Activated CD4-positive, alpha-beta T cell treated with anti-CD3 and anti-CD28 coated beads for 36 hours (primary cell): ENCODE measurements around the gene E4F1. TPM values are rescaled to one million over a fixed set of nuclear protein-coding genes. Genes with fewer than 3 reads are reported as not detected.

Experiments used
- ATAC-seq: fragments of 200-7000 bp; cut with Tn5 transposase; one replicate; pipeline ENCODE4 v1.10.0; 2021; ENCODE audit warnings: mild to moderate bottlenecking, moderate library complexity
- CTCF ChIA-PET: fragments of 350-600 bp; sonication (Branson Sonifier 250); formaldehyde crosslinking; loops from one replicate; lab custom pipeline; 2021; ENCODE audit warnings: antibody characterized with exemption; lab: Charles Lee
- POLR2A ChIA-PET: fragments of 350-600 bp; sonication (Branson Sonifier 250); formaldehyde crosslinking; loops from one replicate; lab custom pipeline; 2021; ENCODE audit warnings: antibody characterized with exemption, inconsistent platforms; lab: Charles Lee
- DNase-seq: peaks from one replicate; pipeline ENCODE4 v3.0.0-alpha.2; 2020
- H3K27ac Mint-ChIP-seq: one replicate; pipeline ENCODE4 v1.8.0; 2021; ENCODE audit warnings: mixed read lengths
- H3K27me3 Mint-ChIP-seq: one replicate; pipeline ENCODE4 v1.8.0; 2021; ENCODE audit warnings: mixed read lengths
- H3K36me3 Mint-ChIP-seq: one replicate; pipeline ENCODE4 v1.8.0; 2021; ENCODE audit warnings: low read depth, mixed read lengths
- H3K4me1 Mint-ChIP-seq: one replicate; pipeline ENCODE4 v1.8.0; 2021; ENCODE audit warnings: mixed read lengths
- H3K4me3 Mint-ChIP-seq: one replicate; pipeline ENCODE4 v1.8.0; 2021; ENCODE audit warnings: mild to moderate bottlenecking, moderate library complexity, mixed read lengths
- H3K9me3 Mint-ChIP-seq: one replicate; pipeline ENCODE4 v1.8.0; 2021; ENCODE audit warnings: low read depth, mixed read lengths
- intact Hi-C, 2 experiments: fragments of 100-400 bp; cut with DNase I in 1 of 2; cut with micrococcal nuclease in 1 of 2; formaldehyde crosslinking; loops; one replicate each; pipeline versions ENCODE4 v1.14.2 to v1.15.1; 2022 to 2024; cut with DNase I, micrococcal nuclease
- total RNA-seq, 2 experiments: library from RNA; stranded (reverse); gene quantifications; one replicate each; pipeline ENCODE4 v1.2.3, GENCODE V29; 2021

E4F1 gene
- total RNA-seq, 2 experiments from 2014 or later = 18.0 to 18.6 TPM

- H3K4me3 Mint-ChIP-seq = no peak overlapping the region
- DNase-seq = no peak
- H3K9me3 Mint-ChIP-seq = no peaks in the 10 kb centered on the region
- ChIA-PET CTCF (no interaction called here), POLR2A (no interaction called here)
- H3K4me1 Mint-ChIP-seq = no peaks in the 10 kb centered on the region
- H3K36me3 Mint-ChIP-seq = no peaks in the 10 kb centered on the region
- H3K27ac Mint-ChIP-seq = no peak overlapping the region
- no peak for ATAC-seq
- no peaks in the 10 kb centered on the region for H3K27me3 Mint-ChIP-seq
- intact Hi-C loops = no loop called here
Measured at GRCh38 chr16:2277466-2278271, 54.3 kb downstream of the E4F1 start.

- Mint-ChIP-seq H3K4me1 (no peaks in the 10 kb centered on the region), H3K27me3 (no peaks in the 10 kb centered on the region), H3K27ac (no peak overlapping the region), H3K36me3 (no peaks in the 10 kb centered on the region), H3K4me3 (no peak overlapping the region), H3K9me3 (no peaks in the 10 kb centered on the region)
- POLR2A ChIA-PET = no interaction called here
- CTCF ChIA-PET = no interaction called here
- intact Hi-C loops = no loop called here
- DNase-seq = no peak
- no peak for ATAC-seq
Measured at GRCh38 chr16:2278272-2278608, 54.8 kb downstream of the E4F1 start.

DNA sequence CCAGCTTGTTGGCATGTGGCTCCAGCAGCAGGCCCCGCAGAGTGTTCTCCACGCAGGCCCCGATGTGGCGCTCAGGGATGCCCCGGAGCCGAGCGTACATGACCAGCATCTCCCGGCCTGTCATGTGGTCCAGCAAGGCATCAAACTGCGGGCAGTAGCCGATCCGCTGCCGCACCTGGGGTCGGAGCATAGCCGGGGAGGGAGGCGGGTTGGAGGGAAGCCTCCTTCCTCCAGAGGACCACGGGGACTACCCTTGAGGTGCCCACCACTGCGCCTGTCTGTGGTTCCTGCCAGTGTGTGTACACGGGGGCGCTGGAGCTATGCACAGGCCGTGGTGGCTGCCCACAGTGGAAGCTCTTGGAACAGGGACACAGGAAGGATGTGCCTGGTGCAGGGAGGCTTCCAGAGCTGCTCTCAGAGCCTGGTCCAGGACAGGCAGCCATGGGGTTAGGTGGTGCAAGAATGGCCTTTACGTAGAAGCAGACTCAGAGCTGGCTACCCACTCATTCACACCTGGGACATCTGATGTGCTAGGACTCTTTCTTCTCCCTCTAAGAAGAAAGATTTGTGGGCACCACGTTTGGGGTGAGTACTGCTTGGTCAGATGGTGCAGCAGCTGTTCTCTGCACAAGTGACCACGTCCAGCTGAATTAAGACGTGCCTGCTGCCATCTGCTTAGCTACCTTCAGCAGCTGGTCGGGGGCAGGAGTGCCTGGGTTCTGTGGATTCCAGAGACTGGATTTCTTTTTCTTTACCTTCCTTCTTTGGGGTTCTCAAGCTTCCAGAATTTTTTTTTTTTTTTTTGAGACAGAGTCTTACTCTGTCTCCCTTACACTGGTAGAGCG, 55.8 kb downstream of the E4F1 start:
- H3K27ac Mint-ChIP-seq = no peak overlapping the region
- H3K4me1 Mint-ChIP-seq = no peaks in the 10 kb centered on the region
- ATAC-seq (no peak), DNase-seq (no peak)
- H3K9me3 Mint-ChIP-seq = no peaks in the 10 kb centered on the region
- H3K36me3 Mint-ChIP-seq = no peaks in the 10 kb centered on the region
- intact Hi-C loops = no loop called here
- H3K27me3 Mint-ChIP-seq = no peaks in the 10 kb centered on the region
- CTCF ChIA-PET = no interaction called here
- POLR2A ChIA-PET = no interaction called here
- no peak overlapping the region for H3K4me3 Mint-ChIP-seq

DNA sequence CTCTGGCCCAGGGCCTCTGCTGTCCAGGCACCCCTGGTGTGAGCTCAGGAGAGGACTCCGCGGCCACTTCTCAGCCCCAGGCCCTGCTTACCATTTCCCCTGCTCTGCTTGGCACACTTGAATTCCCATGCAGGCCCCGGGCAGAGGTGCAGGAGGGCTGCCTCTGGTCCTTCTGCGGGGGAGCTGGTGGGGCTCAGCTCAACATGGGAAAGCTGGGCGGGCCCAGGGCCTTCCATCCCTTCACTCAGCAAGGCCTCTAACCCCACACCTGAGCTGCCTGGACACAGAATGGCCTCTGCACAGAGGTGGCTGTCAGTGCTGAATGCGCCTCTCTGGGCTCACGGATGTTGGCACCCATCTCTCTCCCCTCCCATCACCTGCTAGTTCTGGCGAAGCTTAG, 57.1 kb downstream of the E4F1 start:
- no peaks in the 10 kb centered on the region for H3K4me1 Mint-ChIP-seq
- no peak for ATAC-seq
- no peak overlapping the region for H3K27ac Mint-ChIP-seq
- H3K9me3 Mint-ChIP-seq = no peaks in the 10 kb centered on the region
- DNase-seq = no peak
- no peaks in the 10 kb centered on the region for H3K27me3 Mint-ChIP-seq
- no peaks in the 10 kb centered on the region for H3K36me3 Mint-ChIP-seq
- CTCF ChIA-PET = interaction anchor here (0.6 to 1.3 kb wide), 2 partner anchors 86 to 704 kb away, joined by 3 read pairs; no protein-coding TSS in a partner anchor
- POLR2A ChIA-PET = no interaction called here
- H3K4me3 Mint-ChIP-seq = no peak overlapping the region
- intact Hi-C loops = no loop called here

DNA sequence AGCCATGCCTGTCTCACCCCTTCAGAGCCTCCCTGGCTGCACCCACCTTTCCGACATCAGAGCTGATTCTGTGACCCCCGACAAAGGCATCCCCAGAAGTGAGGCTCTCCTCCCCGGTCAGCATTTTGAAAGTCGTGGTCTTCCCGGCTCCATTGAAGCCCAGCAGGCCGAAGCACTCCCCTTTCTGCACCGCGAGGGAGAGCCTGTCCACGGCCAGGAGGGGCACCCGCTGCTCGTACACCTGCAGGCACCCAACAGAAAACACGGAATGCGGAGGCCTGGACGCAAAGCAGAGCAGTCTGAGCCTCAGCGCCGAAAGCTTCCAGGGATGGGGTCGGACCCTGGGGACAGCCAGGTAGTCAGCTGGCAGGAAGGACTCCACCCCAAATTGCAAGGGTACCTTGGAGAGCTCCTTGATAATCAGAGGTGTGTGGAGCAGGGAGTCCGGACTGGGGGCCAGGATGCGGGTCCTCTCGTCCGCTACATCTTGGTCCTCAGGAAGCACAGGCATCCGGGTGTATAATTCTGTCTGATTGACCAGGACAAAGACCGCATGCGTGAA, 57.7 kb downstream of the E4F1 start:
- Mint-ChIP-seq H3K36me3 (no peaks in the 10 kb centered on the region), H3K4me3 (no peak overlapping the region), H3K9me3 (no peaks in the 10 kb centered on the region), H3K4me1 (no peaks in the 10 kb centered on the region), H3K27ac (no peak overlapping the region), H3K27me3 (no peaks in the 10 kb centered on the region)
- DNase-seq (no peak), ATAC-seq (no peak)
- intact Hi-C loops = no loop called here
- ChIA-PET CTCF (interaction anchor here (0.6 to 1.3 kb wide), 2 partner anchors 86 to 703 kb away, joined by 3 read pairs; no protein-coding TSS in a partner anchor), POLR2A (no interaction called here)

DNA sequence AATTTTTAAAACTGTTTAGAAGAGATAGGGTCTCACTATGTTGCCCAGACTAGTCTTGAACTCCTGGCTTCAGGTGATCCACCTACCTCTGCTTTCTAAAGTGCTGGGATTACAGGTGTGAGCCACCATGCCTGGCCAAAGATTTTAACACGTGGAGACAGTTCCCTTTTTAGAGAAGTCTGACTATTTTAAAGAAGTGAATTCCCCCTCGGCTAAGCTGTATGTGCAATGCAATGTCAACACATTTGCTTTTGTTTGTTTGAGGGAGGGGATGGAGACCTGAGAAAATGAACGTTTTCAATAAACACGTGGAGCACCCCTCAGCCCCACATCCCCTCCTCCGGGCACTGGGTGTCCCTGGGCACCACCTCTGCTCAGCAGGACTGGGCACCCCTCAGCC, 58.9 kb downstream of the E4F1 start:
- Mint-ChIP-seq H3K36me3 (no peaks in the 10 kb centered on the region), H3K4me3 (no peak overlapping the region), H3K9me3 (no peaks in the 10 kb centered on the region), H3K4me1 (no peaks in the 10 kb centered on the region), H3K27me3 (no peaks in the 10 kb centered on the region), H3K27ac (no peak overlapping the region)
- ATAC-seq = no peak
- POLR2A ChIA-PET = interaction anchor here (0.6 kb wide), 1 partner anchor 193 kb away, joined by 3 read pairs; the partner anchor contains the start of gene TBC1D24
- intact Hi-C loops = no loop called here
- CTCF ChIA-PET = no interaction called here
- DNase-seq = no peak

- Mint-ChIP-seq H3K4me3 (no peak overlapping the region), H3K27ac (no peak overlapping the region), H3K4me1 (no peaks in the 10 kb centered on the region), H3K27me3 (no peaks in the 10 kb centered on the region), H3K9me3 (no peaks in the 10 kb centered on the region), H3K36me3 (no peaks in the 10 kb centered on the region)
- ChIA-PET CTCF (no interaction called here), POLR2A (no interaction called here)
- DNase-seq (no peak), ATAC-seq (no peak)
- intact Hi-C loops = no loop called here
Measured at GRCh38 chr16:2282866-2283555, 59.6 kb downstream of the E4F1 start.

- ATAC-seq (no peak), DNase-seq (no peak)
- no peaks in the 10 kb centered on the region for H3K36me3 Mint-ChIP-seq
- no peaks in the 10 kb centered on the region for H3K4me1 Mint-ChIP-seq
- CTCF ChIA-PET = no interaction called here
- POLR2A ChIA-PET = no interaction called here
- no peak overlapping the region for H3K4me3 Mint-ChIP-seq
- H3K9me3 Mint-ChIP-seq = no peaks in the 10 kb centered on the region
- H3K27ac Mint-ChIP-seq = no peak overlapping the region
- intact Hi-C loops = no loop called here
- H3K27me3 Mint-ChIP-seq = no peaks in the 10 kb centered on the region
Measured at GRCh38 chr16:2284001-2284770, 60.8 kb downstream of the E4F1 start.

GRCh38 chr16:2284797-2285576, 61.6 kb downstream of the E4F1 start:
- ChIA-PET CTCF (no interaction called here), POLR2A (no interaction called here)
- ATAC-seq = no peak
- no peaks in the 10 kb centered on the region for H3K27me3 Mint-ChIP-seq
- H3K27ac Mint-ChIP-seq = no peak overlapping the region
- H3K36me3 Mint-ChIP-seq = no peaks in the 10 kb centered on the region
- no peak overlapping the region for H3K4me3 Mint-ChIP-seq
- no peaks in the 10 kb centered on the region for H3K4me1 Mint-ChIP-seq
- intact Hi-C loops = no loop called here
- DNase-seq = no peak
- no peaks in the 10 kb centered on the region for H3K9me3 Mint-ChIP-seq
